HUES64 (cell line): Measurements from ENCODE around the gene JTB.
A peak's percentile ranks its signal among the peaks of the same experiment; 100 is the strongest.
"Not testable (repeated sequence)": the region's sequence is repeated elsewhere in the genome, so short reads cannot be mapped to it uniquely, and the experiment has no call there.

Experiments
- H3K27ac ChIP-seq: 2 replicates; pipeline ENCODE4 v1.7.0; 2013; ENCODE audit warnings: low read depth, low read length, inconsistent platforms
- H3K27me3 ChIP-seq: 2 replicates; pipeline ENCODE4 v1.6.1; 2013; ENCODE audit warnings: mild to moderate bottlenecking, low read length; ENCODE audit not compliant: insufficient read depth
- H3K36me3 ChIP-seq: 2 replicates; pipeline ENCODE4 v1.6.1; 2013; ENCODE audit warnings: mild to moderate bottlenecking, low read length; ENCODE audit not compliant: insufficient read depth
- H3K4me1 ChIP-seq: 2 replicates; pipeline ENCODE4 v1.6.1; 2013; ENCODE audit warnings: mild to moderate bottlenecking, low read length, moderate library complexity; ENCODE audit not compliant: insufficient read depth
- H3K4me3 ChIP-seq: 2 replicates; pipeline ENCODE4 v1.5.1; 2013; ENCODE audit warnings: mild to moderate bottlenecking, low read length, moderate library complexity
- H3K9ac ChIP-seq: 2 replicates; pipeline ENCODE4 v1.6.1; 2013; ENCODE audit warnings: mild to moderate bottlenecking, low read depth, low read length
- H3K9me3 ChIP-seq: 2 replicates; pipeline ENCODE4 v1.6.1; 2013; ENCODE audit warnings: low read depth, low read length; ENCODE audit not compliant: insufficient read depth
- WGBS: fragments of 150-250, 120-280 bp; methylation state at CpG from one replicate; pipeline ENCODE4 v1.1.7; 2013; ENCODE audit warnings: missing lambda C conversion rate; 5-methylcytosine and 5-hydroxymethylcytosine counted together

The JTB gene

GRCh38 chr1:153991806-153992205 is 14.3 kb upstream of the JTB start:
- peak overlapping the region; percentile 95 for H3K27ac ChIP-seq
- peak overlapping the region; percentile 91 for H3K4me3 ChIP-seq
- H3K4me1 ChIP-seq, result peaks cover 6% of the 10 kb centered on the region; the same call in 1 of the 2 replicates
- H3K36me3 ChIP-seq, result peaks cover 47% of the 10 kb centered on the region
- no peaks in the 10 kb centered on the region for H3K27me3 ChIP-seq
- no peaks in the 10 kb centered on the region for H3K9me3 ChIP-seq
- 95% methylated on average over 2 of the region's 2 CpGs for WGBS
- peak overlapping the region; percentile 99 for H3K9ac ChIP-seq

- peak overlapping the region; percentile 91 for H3K4me3 ChIP-seq
- H3K27ac ChIP-seq, result peak overlapping the region; percentile 95
- peaks cover 47% of the 10 kb centered on the region for H3K36me3 ChIP-seq
- H3K9me3 ChIP-seq, result no peaks in the 10 kb centered on the region
- H3K4me1 ChIP-seq, result peaks cover 6% of the 10 kb centered on the region; the same call in 1 of the 2 replicates
- H3K9ac ChIP-seq, result peak overlapping the region; percentile 99
- H3K27me3 ChIP-seq, result no peaks in the 10 kb centered on the region
- WGBS, result 23% methylated on average over 7 of the region's 9 CpGs
These were observed 13.7 kb upstream of the JTB start for GRCh38 chr1:153991151-153991630.

- under 1% methylated on average over 36 of the region's 36 CpGs for WGBS
- Histone ChIP-seq H3K4me1 (peaks cover 6% of the 10 kb centered on the region; the same call in 1 of the 2 replicates), H3K4me3 (peak within 1 kb of the TSS; percentile 91)
These were observed 13.1 kb upstream of the JTB start, which contains the start of gene RPS27 for GRCh38 chr1:153990468-153991150. Gene RPS27, plus strand, starts transcription at chr1:153990762. Its CDS starts 35 bp downstream, at chr1:153990797.

GRCh38 chr1:153987621-153988020 is 10.1 kb upstream of the JTB start:
- no peak overlapping the region for H3K9ac ChIP-seq
- H3K27me3 ChIP-seq, result no peaks in the 10 kb centered on the region
- H3K4me1 ChIP-seq, result peaks cover 12% of the 10 kb centered on the region; the same call in 1 of the 2 replicates
- H3K4me3 ChIP-seq, result no peak overlapping the region
- 89% methylated on average over 8 of the region's 8 CpGs for WGBS
- H3K36me3 ChIP-seq, result peaks cover 30% of the 10 kb centered on the region
- no peak overlapping the region for H3K27ac ChIP-seq
- H3K9me3 ChIP-seq, result no peaks in the 10 kb centered on the region

More at GRCh38 chr1:153990468-153991150, 13.1 kb upstream of the JTB start, which contains the start of gene RPS27:
- Histone ChIP-seq H3K36me3 (peaks cover 44% of the 10 kb centered on the region), H3K27ac (peak within 1 kb of the TSS; percentile 95), H3K9ac (peak within 1 kb of the TSS; percentile 99), H3K27me3 (no peaks in the 10 kb centered on the region), H3K9me3 (no peaks in the 10 kb centered on the region)

GRCh38 chr1:153985941-153986761 is 8.7 kb upstream of the JTB start, which contains the start of gene RAB13:
Gene RAB13, minus strand, starts transcription at chr1:153986339. Its CDS starts 103 bp downstream, at chr1:153986236.
- H3K27ac ChIP-seq, result peak within 1 kb of the TSS; percentile 76
- H3K9ac ChIP-seq, result peak within 1 kb of the TSS; percentile 83
- peaks cover 8% of the 10 kb centered on the region; the same call in 1 of the 2 replicates for H3K4me1 ChIP-seq
- no peaks in the 10 kb centered on the region for H3K27me3 ChIP-seq
- H3K9me3 ChIP-seq, result no peaks in the 10 kb centered on the region
- 2% methylated on average over 31 of the region's 32 CpGs for WGBS
- peaks cover 30% of the 10 kb centered on the region for H3K36me3 ChIP-seq
- H3K4me3 ChIP-seq, result peak within 1 kb of the TSS; percentile 89

- Histone ChIP-seq H3K9me3 (no peaks in the 10 kb centered on the region), H3K9ac (peak overlapping the region; percentile 83), H3K27ac (peak overlapping the region; percentile 76), H3K36me3 (peaks cover 36% of the 10 kb centered on the region), H3K4me3 (peak overlapping the region; percentile 89), H3K27me3 (no peaks in the 10 kb centered on the region), H3K4me1 (peaks cover 8% of the 10 kb centered on the region; the same call in 1 of the 2 replicates)
- 3% methylated on average over 6 of the region's 7 CpGs for WGBS
These were observed 8.0 kb upstream of the JTB start for GRCh38 chr1:153985341-153985912.

GRCh38 chr1:153984123-153984894 is 6.8 kb upstream of the JTB start:
- H3K27me3 ChIP-seq, result no peaks in the 10 kb centered on the region
- peaks cover 8% of the 10 kb centered on the region; the same call in 1 of the 2 replicates for H3K4me1 ChIP-seq
- H3K9ac ChIP-seq, result no peak overlapping the region
- H3K9me3 ChIP-seq, result no peaks in the 10 kb centered on the region
- H3K4me3 ChIP-seq, result peak overlapping the region; percentile 89
- WGBS, result 75% methylated on average over 6 of the region's 6 CpGs
- no peak overlapping the region; the same call in 1 of the 2 replicates for H3K27ac ChIP-seq
- H3K36me3 ChIP-seq, result peaks cover 43% of the 10 kb centered on the region

GRCh38 chr1:153981735-153982134 is 4.3 kb upstream of the JTB start:
- not testable (repeated sequence) for H3K27me3 ChIP-seq, H3K4me3 ChIP-seq, H3K4me1 ChIP-seq, H3K9me3 ChIP-seq, H3K9ac ChIP-seq, H3K27ac ChIP-seq
- 89% methylated on average over 2 of the region's 2 CpGs for WGBS
- peaks cover 51% of the 10 kb centered on the region for H3K36me3 ChIP-seq

- H3K9ac ChIP-seq, H3K27ac ChIP-seq, H3K27me3 ChIP-seq, H3K4me3 ChIP-seq, H3K4me1 ChIP-seq, H3K9me3 ChIP-seq: not testable (repeated sequence)
- WGBS, result 97% methylated on average over 12 of the region's 12 CpGs
- H3K36me3 ChIP-seq, result peaks cover 65% of the 10 kb centered on the region
These were observed 1.6 kb upstream of the JTB start for GRCh38 chr1:153979091-153979490.

GRCh38 chr1:153978274-153978909 is 918 bp upstream of the JTB start:
- H3K9me3 ChIP-seq, result no peaks in the 10 kb centered on the region
- peaks cover 67% of the 10 kb centered on the region for H3K36me3 ChIP-seq
- no peak overlapping the region; the same call in 1 of the 2 replicates for H3K27ac ChIP-seq
- H3K4me1 ChIP-seq, result peaks cover 3% of the 10 kb centered on the region; the same call in 1 of the 2 replicates
- no peaks in the 10 kb centered on the region for H3K27me3 ChIP-seq
- H3K4me3 ChIP-seq, result peak overlapping the region; percentile 85
- WGBS, result 85% methylated on average over 9 of the region's 9 CpGs
- peak overlapping the region; percentile 86 for H3K9ac ChIP-seq
